Stimulated activated CD4-positive, alpha-beta T cell treated with anti-CD3 and anti-CD28 coated beads, Interleukin-12 subunit alpha, Interleukin-12 subunit beta, amount 100 ng/mL, for 4 hours (primary cell): ENCODE measurements around the gene NPHP3.
A peak's percentile ranks its signal among the peaks of the same experiment; 100 is the strongest.
"Not testable (repeated sequence)": the region's sequence is repeated elsewhere in the genome, so short reads cannot be mapped to it uniquely, and the experiment has no call there.

ENCODE experiments used
- DNase-seq: peaks from one replicate; pipeline ENCODE4 v3.0.0-alpha.2; 2020

NPHP3 gene, protein sequence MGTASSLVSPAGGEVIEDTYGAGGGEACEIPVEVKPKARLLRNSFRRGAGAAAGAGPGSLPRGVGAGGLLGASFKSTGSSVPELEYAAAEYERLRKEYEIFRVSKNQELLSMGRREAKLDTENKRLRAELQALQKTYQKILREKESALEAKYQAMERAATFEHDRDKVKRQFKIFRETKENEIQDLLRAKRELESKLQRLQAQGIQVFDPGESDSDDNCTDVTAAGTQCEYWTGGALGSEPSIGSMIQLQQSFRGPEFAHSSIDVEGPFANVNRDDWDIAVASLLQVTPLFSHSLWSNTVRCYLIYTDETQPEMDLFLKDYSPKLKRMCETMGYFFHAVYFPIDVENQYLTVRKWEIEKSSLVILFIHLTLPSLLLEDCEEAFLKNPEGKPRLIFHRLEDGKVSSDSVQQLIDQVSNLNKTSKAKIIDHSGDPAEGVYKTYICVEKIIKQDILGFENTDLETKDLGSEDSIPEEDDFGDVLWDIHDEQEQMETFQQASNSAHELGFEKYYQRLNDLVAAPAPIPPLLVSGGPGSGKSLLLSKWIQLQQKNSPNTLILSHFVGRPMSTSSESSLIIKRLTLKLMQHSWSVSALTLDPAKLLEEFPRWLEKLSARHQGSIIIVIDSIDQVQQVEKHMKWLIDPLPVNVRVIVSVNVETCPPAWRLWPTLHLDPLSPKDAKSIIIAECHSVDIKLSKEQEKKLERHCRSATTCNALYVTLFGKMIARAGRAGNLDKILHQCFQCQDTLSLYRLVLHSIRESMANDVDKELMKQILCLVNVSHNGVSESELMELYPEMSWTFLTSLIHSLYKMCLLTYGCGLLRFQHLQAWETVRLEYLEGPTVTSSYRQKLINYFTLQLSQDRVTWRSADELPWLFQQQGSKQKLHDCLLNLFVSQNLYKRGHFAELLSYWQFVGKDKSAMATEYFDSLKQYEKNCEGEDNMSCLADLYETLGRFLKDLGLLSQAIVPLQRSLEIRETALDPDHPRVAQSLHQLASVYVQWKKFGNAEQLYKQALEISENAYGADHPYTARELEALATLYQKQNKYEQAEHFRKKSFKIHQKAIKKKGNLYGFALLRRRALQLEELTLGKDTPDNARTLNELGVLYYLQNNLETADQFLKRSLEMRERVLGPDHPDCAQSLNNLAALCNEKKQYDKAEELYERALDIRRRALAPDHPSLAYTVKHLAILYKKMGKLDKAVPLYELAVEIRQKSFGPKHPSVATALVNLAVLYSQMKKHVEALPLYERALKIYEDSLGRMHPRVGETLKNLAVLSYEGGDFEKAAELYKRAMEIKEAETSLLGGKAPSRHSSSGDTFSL (N-terminal part only)

GRCh38 chr3:132722165-132723023, at the start of gene NPHP3:
Gene NPHP3 (minus strand): TSS chr3:132722409. CDS start chr3:132722355, 54 bp downstream.
- DNase-seq = peak; percentile 100

- no peak for DNase-seq
Observed at GRCh38 chr3:132758740-132759139, 36.5 kb upstream of the NPHP3 start.

GRCh38 chr3:132756108-132756650, 34.0 kb upstream of the NPHP3 start:
- no peak for DNase-seq

GRCh38 chr3:132753946-132754345, 31.7 kb upstream of the NPHP3 start:
- no peak for DNase-seq

GRCh38 chr3:132749786-132750185, 27.6 kb upstream of the NPHP3 start:
- DNase-seq = no peak

DNA sequence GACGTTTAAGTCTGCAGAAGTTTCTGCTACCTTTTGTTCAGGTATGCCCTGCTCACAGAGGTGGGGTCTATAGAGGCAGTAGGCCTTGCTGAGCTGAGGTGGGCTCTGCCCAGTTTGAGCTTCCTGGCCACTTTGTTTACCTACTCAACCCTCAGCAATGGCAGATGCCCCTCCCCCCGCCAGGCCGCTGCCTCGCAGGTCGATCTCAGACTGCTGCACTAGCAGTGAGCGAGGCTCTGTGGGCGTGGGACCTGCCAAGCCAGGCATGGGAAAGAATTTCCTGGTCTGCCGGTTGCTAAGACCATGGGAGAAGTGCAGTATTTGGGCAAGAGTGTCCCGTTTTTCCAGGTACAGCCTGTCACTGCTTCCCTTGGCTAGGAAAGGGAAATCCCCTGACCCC, 24.5 kb upstream of the NPHP3 start:
- not testable (repeated sequence) for DNase-seq

DNA sequence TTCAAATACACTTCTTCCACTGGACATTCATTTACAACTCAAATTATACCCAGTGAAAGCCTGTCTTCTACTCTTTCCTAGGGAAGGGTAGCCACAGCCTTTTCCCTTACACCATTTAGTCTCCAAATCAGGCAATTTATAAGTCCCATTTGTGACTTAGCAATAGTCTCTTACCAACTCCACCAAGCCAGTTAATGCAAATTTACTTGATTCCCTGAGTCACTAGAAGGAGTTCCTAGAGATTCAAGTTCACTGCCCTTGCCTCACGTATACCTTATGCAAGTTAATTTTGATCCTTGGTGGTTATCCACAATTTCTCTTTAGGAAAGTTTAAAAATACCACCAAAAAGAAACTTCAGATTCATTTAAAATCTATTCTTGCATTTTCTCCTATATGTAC, 16.1 kb upstream of the NPHP3 start:
- DNase-seq = no peak

- no peak for DNase-seq
Observed at GRCh38 chr3:132735589-132735988, 13.4 kb upstream of the NPHP3 start.

DNA sequence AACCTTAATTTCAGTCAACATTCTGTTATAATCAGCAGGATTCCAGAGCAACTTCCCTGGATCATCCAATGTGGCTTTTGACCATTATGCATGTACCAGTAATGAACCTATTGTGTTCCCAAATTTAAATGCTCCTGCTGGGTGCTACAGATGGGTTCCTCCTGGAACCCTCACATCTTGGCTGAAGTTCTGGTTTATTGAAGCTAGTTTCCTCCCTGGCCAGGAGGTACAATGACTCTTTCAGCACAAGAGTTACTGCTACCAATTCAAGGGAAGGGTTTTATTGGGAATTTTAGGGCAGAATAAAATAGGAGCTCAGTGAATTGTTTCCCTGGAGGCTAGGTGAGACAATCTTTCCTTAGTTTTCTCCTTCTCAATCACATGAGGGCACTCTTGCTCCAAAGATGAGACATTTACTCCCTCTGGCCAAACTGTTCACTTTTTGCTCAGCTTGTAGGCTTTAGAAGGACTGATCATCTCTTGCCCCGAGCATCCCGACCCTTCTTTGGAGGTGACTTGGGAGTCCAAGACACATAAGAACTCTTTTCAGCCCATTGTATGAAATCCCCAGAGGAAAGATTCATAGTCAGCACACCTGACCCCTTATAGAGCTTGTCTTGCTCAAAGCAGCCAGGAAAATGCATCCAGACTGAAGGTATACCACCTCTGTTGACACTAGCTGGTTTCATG, 8.8 kb upstream of the NPHP3 start:
- no peak for DNase-seq

DNA sequence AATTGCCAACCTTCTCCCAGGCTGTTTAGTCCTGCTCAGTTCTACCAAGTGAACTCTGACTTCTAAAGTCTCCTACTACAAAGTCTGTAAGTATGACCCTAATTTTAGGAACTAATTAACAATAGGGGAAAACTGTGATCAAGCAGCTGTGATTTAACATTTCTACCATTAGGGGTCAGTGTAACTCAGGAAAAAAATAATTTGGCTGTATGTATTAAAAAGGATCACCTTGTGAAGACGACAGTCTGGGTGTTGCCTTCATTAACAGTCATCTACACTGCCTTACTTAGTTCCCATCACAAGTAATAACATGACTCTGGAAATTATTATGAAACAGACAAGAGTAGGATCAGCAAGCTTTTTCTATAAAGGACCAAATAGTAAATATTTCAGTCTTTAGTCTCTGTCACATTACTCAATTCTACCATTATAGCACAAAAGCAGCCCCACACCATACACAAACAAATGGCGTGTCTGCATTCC, 4.2 kb upstream of the NPHP3 start:
- DNase-seq = no peak

DNA sequence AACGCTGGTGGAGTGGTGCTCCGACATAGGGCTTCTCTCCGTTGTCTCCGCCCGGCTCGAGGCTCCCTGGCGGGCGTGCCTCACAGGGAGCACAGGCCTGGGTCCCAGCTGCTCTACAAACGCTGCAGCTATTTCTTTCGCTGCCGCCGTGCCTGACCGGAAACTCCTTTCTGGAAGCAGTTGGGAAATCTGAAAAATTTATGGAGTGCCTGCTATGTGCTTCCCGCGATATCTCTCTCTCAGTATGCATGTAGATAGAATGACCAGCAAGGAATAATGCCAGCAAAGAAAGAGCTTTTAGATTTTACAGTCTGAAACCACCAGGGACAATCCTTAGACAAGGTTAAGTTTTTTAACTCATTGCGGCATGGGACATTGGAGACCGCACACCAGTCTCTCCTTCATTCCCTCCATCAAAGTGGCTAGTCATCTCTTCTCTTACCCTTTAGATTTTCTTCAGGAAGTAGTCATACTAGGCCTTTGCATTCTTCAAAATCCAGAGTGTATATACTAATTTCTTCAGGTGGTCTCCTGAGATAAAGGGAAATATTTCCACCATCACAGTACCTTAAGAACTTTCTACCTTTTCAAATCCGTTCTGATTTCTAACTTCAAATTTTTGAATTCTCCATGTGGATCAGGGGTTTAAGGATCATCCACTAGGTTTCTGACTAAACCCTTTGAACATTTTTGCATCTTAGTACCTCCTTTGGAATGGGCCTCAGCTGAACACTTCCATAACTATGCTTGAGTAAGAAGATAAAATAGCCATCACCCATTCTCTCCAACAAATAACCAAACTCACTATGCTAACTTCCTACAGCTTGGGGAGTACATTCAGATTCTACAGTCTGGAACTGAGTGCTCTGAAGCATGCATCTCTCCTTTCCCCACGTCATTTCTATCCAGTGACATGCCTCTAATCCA, 1.1 kb upstream of the NPHP3 start:
- DNase-seq = no peak

- DNase-seq = peak; percentile 11
Observed at GRCh38 chr3:132721479-132722164, 587 bp downstream of the NPHP3 start.

DNA sequence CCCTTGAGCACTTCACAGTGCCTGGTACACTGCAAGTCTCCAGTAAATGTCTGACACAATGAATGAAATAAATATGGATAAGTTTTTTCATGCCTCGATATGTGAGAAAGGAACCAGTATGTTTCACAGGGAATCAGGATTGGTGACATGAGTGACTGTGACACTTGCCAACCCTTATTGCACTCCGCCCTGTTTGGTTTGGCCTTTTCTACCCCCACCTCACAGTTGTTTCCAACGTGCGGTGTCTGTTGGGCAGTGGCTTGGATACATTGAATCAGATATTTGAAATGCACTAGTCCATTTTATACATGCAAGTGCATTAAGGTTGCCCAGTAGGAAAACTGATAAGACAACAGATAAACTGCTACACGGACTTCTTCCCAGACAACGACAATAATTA, 2.0 kb downstream of the NPHP3 start:
- no peak for DNase-seq

GRCh38 chr3:132716372-132716771, 5.8 kb downstream of the NPHP3 start:
- DNase-seq = no peak

DNA sequence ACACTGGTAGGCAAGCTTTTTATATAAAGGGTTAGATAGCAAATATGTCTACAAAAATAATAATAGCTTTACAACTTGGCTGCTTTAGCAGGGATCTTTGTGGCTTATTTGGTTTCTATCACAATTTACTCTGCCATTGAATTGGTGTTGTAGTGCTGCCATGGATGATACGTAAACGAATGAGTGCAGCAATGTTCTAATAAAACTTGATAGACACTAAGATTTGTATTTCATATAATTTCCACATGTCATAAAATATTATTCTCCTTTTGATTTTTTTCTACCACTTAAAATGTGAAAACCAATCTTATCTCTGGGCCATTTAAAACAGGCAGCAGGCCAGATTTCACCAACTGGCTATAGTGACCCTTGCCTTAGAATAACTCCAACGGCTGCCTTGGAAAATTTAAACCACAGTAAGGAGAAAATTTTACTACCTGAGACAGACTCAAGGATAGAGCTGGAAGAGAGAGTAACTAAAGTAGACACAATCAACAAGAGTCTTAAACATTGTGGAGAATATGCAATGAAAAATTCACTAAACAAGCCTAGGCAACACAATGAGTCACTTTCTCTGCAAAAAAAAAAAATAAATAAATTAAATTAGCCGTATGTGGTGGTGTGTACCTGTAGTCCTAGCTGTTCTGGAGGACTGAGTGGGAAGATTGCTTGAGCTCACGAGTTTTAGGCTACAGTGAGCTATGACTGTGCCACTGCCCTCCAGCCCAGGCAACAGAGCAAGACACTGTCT, 8.1 kb downstream of the NPHP3 start:
- no peak for DNase-seq

GRCh38 chr3:132710311-132710710, 11.9 kb downstream of the NPHP3 start:
- no peak for DNase-seq

- DNase-seq = no peak
Observed at GRCh38 chr3:132709761-132710160, 12.4 kb downstream of the NPHP3 start.

GRCh38 chr3:132703733-132704132, 18.5 kb downstream of the NPHP3 start:
- no peak for DNase-seq
